IMR-90 (cell line): ENCODE results near the gene IMP3. TPM values are rescaled to one million over a fixed set of nuclear protein-coding genes. Genes with fewer than 3 reads are reported as not detected.

ENCODE experiments used
- ATAC-seq: fragments of 200-7000 bp; cut with Tn5 transposase; 2 replicates; pipeline ENCODE4 v1.9.1; 2020; ENCODE audit warnings: low read depth, mild to moderate bottlenecking, moderate library complexity
- BruUV-seq: library from RNA; stranded (reverse); fragments of 400-500 nt; replicated peaks from 2 replicates; lab custom pipeline; 2021; lab: Mats Ljungman, UMichigan
- CTCF ChIA-PET: fragments of 300-600 bp; formaldehyde crosslinking; extraction: SDS; loops from one replicate; lab custom pipeline; 2021; ENCODE audit warnings: antibody characterized with exemption; lab: Yijun Ruan, JAX
- POLR2A ChIA-PET: fragments of 300-600 bp; sonication (Branson Sonifier 250); formaldehyde crosslinking; loops from one replicate; lab custom pipeline; 2022; ENCODE audit warnings: antibody characterized with exemption; ENCODE audit not compliant: unreplicated experiment; lab: Charles Lee
- DNase-seq: peaks from one replicate; pipeline ENCODE4 v3.0.0; 2013
- H2AFZ ChIP-seq: replicated peaks from 2 replicates; pipeline ENCODE3; 2013; ENCODE audit warnings: low read length, mild to moderate bottlenecking; ENCODE audit not compliant: poor library complexity
- H2AK5ac ChIP-seq: 2 replicates; pipeline ENCODE4 v1.6.1; 2013; ENCODE audit warnings: low read depth, low read length, inconsistent platforms
- H2AK9ac ChIP-seq: replicated peaks from 2 replicates; pipeline ENCODE3; 2013; ENCODE audit warnings: mild to moderate bottlenecking, low read depth, low read length, moderate library complexity; ENCODE audit not compliant: poor library complexity
- H2BK120ac ChIP-seq: 2 replicates; pipeline ENCODE4 v1.6.1; 2013; ENCODE audit warnings: low read depth, low read length, inconsistent platforms
- H2BK15ac ChIP-seq: 3 replicates; pipeline ENCODE4 v1.6.1; 2013; ENCODE audit warnings: low read depth, low read length, inconsistent platforms
- H2BK20ac ChIP-seq: 2 replicates; pipeline ENCODE4 v1.6.1; 2013; ENCODE audit warnings: low read depth, mild to moderate bottlenecking, inconsistent platforms, low read length, moderate library complexity
- H2BK5ac ChIP-seq: 2 replicates; pipeline ENCODE4 v1.6.1; 2013; ENCODE audit warnings: mild to moderate bottlenecking, low read depth, low read length, inconsistent platforms; ENCODE audit not compliant: poor library complexity, severe bottlenecking
- H3K14ac ChIP-seq: replicated peaks from 2 replicates; pipeline ENCODE4 v1.6.1; 2013; ENCODE audit warnings: low read depth, low read length, inconsistent platforms
- H3K18ac ChIP-seq: 2 replicates; pipeline ENCODE4 v1.6.1; 2013; ENCODE audit warnings: low read depth, low read length, control low read depth
- H3K23ac ChIP-seq: 2 replicates; pipeline ENCODE4 v1.6.1; 2013; ENCODE audit warnings: low read depth, low read length, inconsistent platforms
- H3K27ac ChIP-seq: 2 replicates; pipeline ENCODE4 v1.5.1; 2013; ENCODE audit warnings: mild to moderate bottlenecking, control low read depth, low read length; ENCODE audit not compliant: insufficient read depth
- H3K27me3 ChIP-seq: 2 replicates; pipeline ENCODE4 v1.6.1; 2013; ENCODE audit warnings: low read length; ENCODE audit not compliant: control insufficient read depth, insufficient read depth
- H3K36me3 ChIP-seq: 2 replicates; pipeline ENCODE4 v1.6.1; 2013; ENCODE audit warnings: low read length, mixed read lengths; ENCODE audit not compliant: control insufficient read depth, insufficient read depth
- H3K4ac ChIP-seq: 2 replicates; pipeline ENCODE4 v1.6.1; 2013; ENCODE audit warnings: low read depth, low read length, inconsistent platforms
- H3K4me1 ChIP-seq: 2 replicates; pipeline ENCODE4 v1.6.1; 2013; ENCODE audit warnings: low read length, mixed read lengths; ENCODE audit not compliant: control insufficient read depth, insufficient read depth
- H3K4me2 ChIP-seq: 2 replicates; pipeline ENCODE4 v1.6.1; 2013; ENCODE audit warnings: low read depth, mild to moderate bottlenecking, control low read depth, low read length, moderate library complexity
- H3K4me3 ChIP-seq: 2 replicates; pipeline ENCODE4 v1.5.1; 2013; ENCODE audit warnings: low read depth, mild to moderate bottlenecking, control low read depth, low read length, moderate library complexity; ENCODE audit not compliant: insufficient read depth
- H3K56ac ChIP-seq: 2 replicates; pipeline ENCODE4 v1.6.1; 2013; ENCODE audit warnings: low read length, inconsistent platforms; ENCODE audit not compliant: insufficient read depth; ENCODE audit errors: extremely low read depth
- H3K79me1 ChIP-seq, 2 experiments: 2 replicates each; pipeline ENCODE4 v1.6.1; 2013; ENCODE audit warnings: low read length in 2 of 2, inconsistent platforms in 1 of 2, low read depth in 1 of 2
- H3K9ac ChIP-seq: 2 replicates; pipeline ENCODE4 v1.6.1; 2013; ENCODE audit warnings: low read depth, low read length, control low read depth
- H3K9me1 ChIP-seq: 2 replicates; pipeline ENCODE4 v1.6.1; 2013; ENCODE audit warnings: low read length, inconsistent platforms; ENCODE audit not compliant: insufficient read depth
- H3K9me3 ChIP-seq: 2 replicates; pipeline ENCODE4 v1.6.1; 2013; ENCODE audit warnings: low read length; ENCODE audit not compliant: control insufficient read depth, insufficient read depth
- H4K20me1 ChIP-seq: 2 replicates; pipeline ENCODE4 v1.6.1; 2013; ENCODE audit warnings: low read length, inconsistent platforms; ENCODE audit not compliant: insufficient read depth
- H4K5ac ChIP-seq: 2 replicates; pipeline ENCODE4 v1.6.1; 2013; ENCODE audit warnings: mild to moderate bottlenecking, low read depth, low read length, control low read depth
- H4K8ac ChIP-seq, 2 experiments: 2 replicates each; pipeline ENCODE4 v1.6.1; 2013; ENCODE audit warnings: low read depth in 2 of 2, low read length in 2 of 2, control low read depth in 1 of 2, inconsistent platforms in 1 of 2
- H4K91ac ChIP-seq: 2 replicates; pipeline ENCODE4 v1.6.1; 2013; ENCODE audit warnings: low read depth, low read length, inconsistent platforms; ENCODE audit not compliant: insufficient read depth
- CEBPB ChIP-seq: IDR thresholded peaks from 2 replicates; pipeline ENCODE4 v1.6.1; 2012; ENCODE audit warnings: low read depth, low read length, improper control_type of control experiment
- POLR2A ChIP-seq: IDR thresholded peaks from 2 replicates; pipeline ENCODE4 v1.6.1; 2012; ENCODE audit warnings: mild to moderate bottlenecking, low read depth, low read length
- WGBS, 2 experiments: methylation state at CpG; one replicate each; pipeline versions ENCODE4 v1.1.5 to v1.1.7; 2013; ENCODE audit warnings: missing lambda C conversion rate in 2 of 2; ENCODE audit not compliant: insufficient read length in 1 of 2; ENCODE audit errors: extremely low coverage in 2 of 2; 5-methylcytosine and 5-hydroxymethylcytosine counted together
- dilution Hi-C: fragments of 300-500 bp; cut with HindIII; formaldehyde crosslinking; loops from one replicate; pipeline ENCODE4 v1.14.3; 2018; ENCODE audit warnings: low sequenced_read_pairs; ENCODE audit not compliant: unreplicated experiment
- in situ Hi-C: fragments of 300-500 bp; cut with MboI; formaldehyde crosslinking; loops from 3 replicates; pipeline ENCODE4 v1.14.3; 2019; ENCODE audit warnings: low sequenced_read_pairs, inconsistent platforms, mixed read lengths
- intact Hi-C: fragments of 100-400 bp; cut with micrococcal nuclease; formaldehyde crosslinking; loops from 2 replicates; pipeline ENCODE4 v1.10.0; 2022
- polyA plus RNA-seq, 3 experiments: library from polyadenylated mRNA; depleted of rRNA; stranded (reverse); fragments of >200 nt; gene quantifications; 2 replicates each; pipeline ENCODE4 v1.2.3, GENCODE V29; 2012; ENCODE audit warnings: low replicate concordance in 1 of 3
- total RNA-seq: library from RNA; depleted of rRNA; stranded (reverse); fragments of >200 nt; gene quantifications from 2 replicates; pipeline ENCODE4 v1.2.3, GENCODE V29; 2012

The IMP3 gene
- total and polyA plus RNA-seq, 2 of the 4 experiments (the other 2 are of a cell fraction) = 42.1 to 59.3 TPM

DNA sequence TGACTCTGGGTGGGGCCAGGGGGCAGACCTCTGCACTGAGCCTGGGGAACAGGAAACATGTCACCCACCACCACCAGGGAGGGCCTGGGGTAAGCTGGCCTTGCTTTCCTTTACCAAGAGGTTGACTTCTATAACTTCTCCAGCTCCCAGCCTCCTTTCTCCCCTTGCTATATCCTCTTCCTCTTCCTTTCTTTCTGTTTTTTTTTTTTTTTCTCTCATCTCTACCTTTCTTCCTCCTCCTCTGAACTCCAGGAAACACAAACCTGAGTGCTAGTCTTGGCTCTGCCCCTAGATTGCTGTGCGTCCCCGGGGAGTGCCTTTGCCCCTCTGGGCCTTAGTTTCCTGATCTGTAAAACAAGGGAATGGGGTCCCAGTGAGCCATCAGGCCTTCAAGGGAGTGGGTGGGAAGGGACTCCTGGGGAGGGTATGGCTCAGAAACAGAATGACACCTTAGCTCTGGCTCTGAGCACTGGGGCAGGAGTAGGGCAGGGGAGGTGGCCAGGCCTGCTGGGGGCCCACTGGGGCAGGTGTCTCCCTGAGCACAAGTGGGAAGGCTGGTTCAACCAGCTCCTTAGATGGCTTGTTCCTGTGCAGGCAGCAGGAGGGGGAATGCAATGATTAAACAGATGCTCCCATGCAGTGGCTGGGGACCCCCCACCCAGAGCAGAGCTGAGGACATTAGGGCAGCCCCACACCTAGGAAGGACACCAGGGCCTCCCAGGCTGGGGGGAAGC is 12.0 kb upstream of the IMP3 start:
- in situ Hi-C loops (no loop called here), dilution Hi-C loops (no loop called here), intact Hi-C loops (no loop called here)
- CTCF ChIA-PET = interaction anchor here (1.0 kb wide), 1 partner anchor 284 kb away, joined by 3 read pairs; no protein-coding TSS in a partner anchor
- no peak overlapping the region for H3K18ac ChIP-seq
- peak overlapping the region; percentile 92 for H3K4me2 ChIP-seq
- no peak overlapping the region for H2AFZ ChIP-seq
- ATAC-seq = no peak
- H3K36me3 ChIP-seq = peaks cover 52% of the 10 kb centered on the region
- POLR2A ChIA-PET = interaction anchor here (0.7 kb wide), 1 partner anchor 235 kb away, joined by 8 read pairs; no protein-coding TSS in a partner anchor
- WGBS, 2 experiments = no CpG with 5 or more reads among the region's 2 CpGs
- BruUV-seq = no TSS peak
- H3K9me3 ChIP-seq = no peaks in the 10 kb centered on the region
- no peak overlapping the region for H4K5ac ChIP-seq
- H2BK20ac ChIP-seq = no peak overlapping the region
- peaks cover 82% of the 10 kb centered on the region for H4K20me1 ChIP-seq
- no peak overlapping the region for H3K23ac ChIP-seq
- peaks cover 23 to 89% of the 10 kb centered on the region in 2 experiments for H3K79me1 ChIP-seq
- peak overlapping the region; percentile 14 for H2BK5ac ChIP-seq
- peak overlapping the region; percentile 69; the same call in 1 of the 2 replicates for H3K14ac ChIP-seq
- peak overlapping the region; percentile 66; the same call in 1 of the 2 replicates for H4K91ac ChIP-seq
- H3K4me1 ChIP-seq = peaks cover 41% of the 10 kb centered on the region
- no peak overlapping the region for H3K56ac ChIP-seq
- H3K4ac ChIP-seq = peak overlapping the region; percentile 65
- no peaks in the 10 kb centered on the region for H3K27me3 ChIP-seq
- H4K8ac ChIP-seq = peak overlapping the region in 1 of 2 experiments; percentile 24; a peak in 1 of 4 replicates
- peak overlapping the region; percentile 40 for H3K4me3 ChIP-seq
- no peak for TF ChIP-seq CEBPB
- TF ChIP-seq POLR2A = 0 out of 2 replicates have a peak, but pooled peaks have one; percentile 25
- no peak overlapping the region for H2BK15ac ChIP-seq
- peak overlapping the region; percentile 22 for H2AK9ac ChIP-seq
- H2BK120ac ChIP-seq = peak overlapping the region; percentile 40; the same call in 1 of the 2 replicates
- peak overlapping the region; percentile 32 for H3K9ac ChIP-seq
- peak overlapping the region; percentile 63 for H2AK5ac ChIP-seq
- peaks cover 48% of the 10 kb centered on the region for H3K9me1 ChIP-seq
- peak overlapping the region; percentile 18; the same call in 1 of the 2 replicates for H3K27ac ChIP-seq
- no peak for DNase-seq
